ENCODE data around the gene GPC3.

The GPC3 gene

DNA sequence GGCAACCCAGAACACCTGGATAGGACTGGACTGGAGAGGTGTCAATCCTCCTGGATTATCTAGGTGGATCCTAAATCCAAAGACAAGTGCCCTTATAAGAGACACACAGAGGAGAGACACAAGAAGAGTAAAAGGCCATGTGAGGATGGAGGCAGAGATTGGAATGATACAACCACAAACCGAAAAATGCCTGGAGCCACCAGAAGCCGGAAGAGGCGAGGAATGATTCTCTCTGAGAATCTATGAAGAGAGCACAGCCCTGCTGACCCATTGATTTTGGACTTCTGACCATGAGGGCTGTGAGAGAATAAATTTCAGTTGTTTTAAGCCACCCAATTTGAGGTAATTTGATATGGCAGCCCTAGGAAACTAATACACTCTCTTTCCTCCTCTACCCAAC, 20.1 kb downstream of the GPC3 start:
- no peak for DNase-seq

DNA sequence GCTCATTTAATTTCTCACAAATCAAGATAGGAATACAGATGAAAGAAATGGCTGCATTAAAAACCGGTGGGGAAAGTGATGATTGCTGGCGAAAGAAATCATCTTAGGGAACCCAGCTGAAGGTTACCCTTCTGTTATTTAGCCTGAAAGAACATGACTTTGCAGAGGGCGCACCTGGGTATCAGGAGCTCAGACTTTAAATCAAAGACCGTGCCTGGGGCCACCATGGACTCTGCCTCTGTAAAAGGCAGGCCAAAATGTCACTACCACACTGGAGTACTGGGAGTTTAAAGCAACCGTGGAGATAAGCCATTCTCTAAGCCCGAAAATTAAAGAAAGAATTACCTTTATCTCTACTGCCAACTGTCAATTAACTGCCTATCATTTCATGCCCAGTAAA, 24.3 kb downstream of the GPC3 start:
- DNase-seq, result no peak

DNA sequence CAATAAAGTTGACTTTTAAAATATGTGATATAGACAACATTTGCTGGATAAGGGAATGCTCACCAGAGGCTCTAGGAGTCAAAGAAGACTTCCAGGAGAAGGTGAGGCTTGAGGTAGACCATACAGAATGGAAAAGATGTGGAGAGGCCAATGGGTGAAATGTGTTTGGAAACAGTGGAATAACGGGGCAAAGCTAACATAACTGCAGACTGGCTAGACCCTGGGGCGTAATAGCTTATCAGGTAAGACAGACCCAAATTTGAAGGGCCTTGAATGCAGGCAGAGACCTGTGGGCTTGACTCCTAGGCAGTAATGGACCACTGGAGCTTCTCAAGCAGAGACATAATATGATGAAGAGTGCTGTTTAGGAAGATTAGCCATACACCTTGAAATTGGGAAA, 25.4 kb downstream of the GPC3 start:
- DNase-seq, result no peak

DNA sequence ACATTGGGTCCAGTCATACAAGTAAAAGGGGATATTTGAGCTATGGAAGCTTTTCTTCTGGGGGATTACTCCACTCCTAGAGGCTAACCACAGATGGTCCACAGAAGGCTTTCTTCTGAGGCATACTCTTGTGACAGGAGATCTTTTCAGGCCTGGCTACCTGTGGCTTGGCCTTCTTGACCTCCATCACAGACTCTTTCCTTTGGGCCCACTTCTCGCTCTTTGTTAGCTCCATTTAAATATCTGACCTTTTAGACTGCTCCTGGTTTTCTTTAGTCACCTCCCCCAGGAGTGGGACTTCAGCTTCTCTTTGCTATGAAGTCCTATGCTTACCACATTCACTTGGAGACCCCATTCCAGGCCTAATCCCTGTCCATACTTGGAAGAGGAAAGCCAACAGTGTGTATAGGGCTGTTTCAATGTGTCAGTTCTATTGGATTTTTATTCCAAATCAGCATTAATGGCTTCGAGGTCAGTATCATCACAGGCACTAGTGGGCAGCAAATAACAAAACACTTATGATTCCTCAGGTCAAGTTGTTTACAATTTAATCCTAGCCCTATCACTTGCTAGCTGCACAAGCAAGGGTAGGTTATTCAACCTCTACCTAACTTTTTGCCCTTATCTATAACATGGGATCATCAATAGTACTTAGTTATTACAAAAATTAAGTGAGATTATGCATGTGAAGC, 26.3 kb downstream of the GPC3 start:
- peak; percentile 8 for DNase-seq

DNA sequence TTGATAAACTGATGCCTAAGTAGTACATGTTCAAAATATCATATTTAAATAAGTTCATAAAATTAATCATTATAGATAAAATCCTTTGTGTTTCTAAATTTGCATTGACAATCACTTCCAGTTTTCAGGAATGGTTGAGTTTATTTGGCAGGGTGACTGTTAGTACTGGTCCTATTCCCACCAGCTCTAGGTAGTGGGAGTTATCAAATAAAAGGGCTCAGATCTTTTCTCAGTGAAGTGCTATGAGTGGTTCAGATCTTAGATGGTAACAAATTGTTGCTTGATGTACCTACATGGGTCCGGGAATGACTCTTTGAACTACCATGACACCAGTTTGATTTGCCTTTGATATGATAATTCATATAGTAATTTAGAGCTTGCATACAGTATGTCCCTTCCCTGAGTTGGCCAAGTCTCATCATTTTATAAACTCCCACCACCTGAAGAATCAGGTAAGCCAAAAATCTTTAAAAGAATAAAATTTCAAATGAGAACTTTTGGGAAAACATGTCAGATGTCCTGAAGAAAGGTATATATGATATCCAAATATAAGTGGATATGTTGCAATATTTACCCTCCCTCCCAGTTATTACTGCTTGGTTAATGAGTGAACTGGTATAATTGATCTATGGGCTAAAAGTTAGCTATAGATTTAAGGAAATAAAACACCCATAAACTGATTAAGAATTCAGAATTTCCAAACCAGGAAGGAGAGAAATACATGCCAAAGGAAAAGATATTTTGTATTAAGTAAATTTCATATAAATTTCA, 28.6 kb downstream of the GPC3 start:
- no peak for DNase-seq

DNA sequence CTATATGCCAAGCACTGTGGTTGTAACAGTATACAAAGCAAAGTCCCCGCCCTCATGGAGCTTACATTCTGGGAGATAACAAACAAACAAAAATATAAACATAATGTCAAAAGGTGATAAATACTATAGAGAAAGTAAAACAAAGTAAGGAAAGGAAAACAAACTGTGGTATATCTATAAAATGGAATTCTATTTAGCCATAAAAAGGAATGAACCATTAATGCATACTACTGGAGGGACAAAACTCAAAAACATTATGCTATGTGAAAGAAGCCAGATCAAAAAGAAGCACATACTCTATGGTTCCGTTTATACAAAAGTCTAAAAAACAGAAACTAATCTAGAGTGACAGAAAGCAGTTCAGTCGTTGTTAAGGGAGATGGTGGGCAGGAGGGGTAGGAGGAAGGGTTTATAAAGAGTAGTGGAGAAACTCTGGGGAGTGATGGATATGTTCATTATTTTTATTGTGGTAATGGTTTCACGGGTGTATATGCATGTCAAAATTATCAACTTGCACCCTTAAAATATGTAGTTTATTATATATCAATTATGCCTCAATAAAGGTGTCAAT, 31.5 kb downstream of the GPC3 start:
- DNase-seq, result no peak

DNA sequence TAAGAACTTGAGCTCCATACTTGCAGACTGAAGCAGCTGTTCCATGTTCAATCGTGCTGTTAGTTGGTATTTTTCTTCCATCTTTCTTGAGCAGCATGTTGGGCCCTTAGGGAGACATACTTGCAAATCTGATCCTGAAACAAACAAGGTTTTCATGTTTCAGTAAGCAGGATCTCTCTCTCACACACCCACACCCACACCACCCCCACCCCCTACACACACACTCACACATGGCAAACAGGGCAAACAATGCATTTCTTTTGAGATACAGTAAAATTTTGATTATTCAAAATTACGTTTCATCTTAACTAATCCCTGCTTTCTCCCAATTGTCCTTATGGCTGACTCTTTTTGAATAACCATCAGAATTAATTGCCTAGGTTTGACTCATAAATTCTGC, 32.3 kb downstream of the GPC3 start:
- no peak for DNase-seq

DNA sequence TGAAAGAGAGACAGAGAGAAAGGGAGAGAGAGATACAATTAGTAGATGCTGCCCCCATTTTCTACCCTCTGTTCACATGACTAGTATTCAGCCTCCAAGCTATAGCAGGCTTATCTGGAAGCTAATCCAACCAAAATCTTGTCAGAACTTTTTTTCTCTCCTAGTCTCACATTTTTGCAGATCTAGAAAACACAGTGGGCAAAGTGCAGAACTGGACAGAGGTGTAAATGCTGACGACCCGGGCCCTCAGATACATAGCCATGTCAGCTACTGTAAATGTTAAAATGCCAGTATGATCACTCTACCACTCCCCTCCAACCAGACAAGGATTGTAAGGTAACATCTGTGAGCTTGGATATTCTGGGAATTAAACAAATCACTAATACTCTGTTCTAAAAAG, 34.3 kb downstream of the GPC3 start:
- no peak for DNase-seq

DNA sequence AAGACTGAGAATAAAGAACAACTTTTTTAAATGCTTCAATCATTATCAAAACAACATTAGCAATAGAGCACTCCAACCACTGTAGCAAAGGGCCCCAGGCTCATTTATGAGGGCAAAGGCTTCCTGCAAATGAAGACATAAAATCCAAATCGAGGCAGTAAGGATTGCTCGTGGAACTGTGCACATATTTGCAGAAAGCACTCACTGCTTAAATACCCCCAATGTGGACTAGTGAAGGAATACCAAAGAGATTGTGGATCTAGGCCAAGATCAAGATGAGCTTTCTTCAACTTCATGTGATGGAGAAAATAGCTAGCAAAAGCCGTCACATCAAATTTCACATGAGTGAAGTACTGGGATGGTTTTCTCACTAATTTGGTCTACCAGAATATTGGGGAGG, 35.2 kb downstream of the GPC3 start:
- DNase-seq, result no peak

DNA sequence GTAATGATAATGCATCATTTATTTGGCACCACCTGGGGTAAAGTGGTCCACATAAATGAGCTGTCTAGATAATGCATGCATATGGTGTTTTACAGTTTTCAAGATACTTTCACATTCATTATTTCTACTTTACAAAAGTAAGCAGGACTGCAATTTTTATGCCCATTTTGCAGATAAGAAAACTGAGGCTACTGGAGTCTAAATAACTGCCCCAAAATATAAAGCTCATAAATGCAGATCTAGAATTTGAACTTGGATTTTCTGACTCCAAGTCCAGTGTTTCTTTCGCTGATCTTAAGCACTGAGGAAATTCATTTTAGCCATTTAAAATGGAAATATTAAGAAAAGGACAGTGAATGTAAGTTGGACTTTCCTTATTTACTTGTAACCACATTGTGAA, 36.5 kb downstream of the GPC3 start:
- no peak for DNase-seq

DNA sequence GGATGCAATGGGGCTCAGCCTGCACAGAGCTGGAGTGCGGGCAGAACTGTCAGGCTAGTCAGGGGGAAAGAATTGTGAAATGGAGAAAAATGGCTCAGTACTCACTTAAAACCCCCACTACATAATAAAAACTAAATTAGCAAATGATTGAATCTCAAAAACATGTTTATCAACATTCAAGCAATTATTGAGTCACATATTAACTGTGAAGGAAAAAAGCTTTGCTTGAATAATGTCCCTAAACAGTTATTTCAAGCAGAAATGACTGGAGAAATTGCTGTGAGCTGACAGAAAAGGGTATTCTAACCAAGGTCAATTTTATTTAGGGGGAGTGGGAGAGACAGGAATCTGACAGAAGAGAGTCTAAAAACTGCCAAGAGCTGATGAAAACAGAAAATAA, 37.4 kb downstream of the GPC3 start:
- no peak for DNase-seq

DNA sequence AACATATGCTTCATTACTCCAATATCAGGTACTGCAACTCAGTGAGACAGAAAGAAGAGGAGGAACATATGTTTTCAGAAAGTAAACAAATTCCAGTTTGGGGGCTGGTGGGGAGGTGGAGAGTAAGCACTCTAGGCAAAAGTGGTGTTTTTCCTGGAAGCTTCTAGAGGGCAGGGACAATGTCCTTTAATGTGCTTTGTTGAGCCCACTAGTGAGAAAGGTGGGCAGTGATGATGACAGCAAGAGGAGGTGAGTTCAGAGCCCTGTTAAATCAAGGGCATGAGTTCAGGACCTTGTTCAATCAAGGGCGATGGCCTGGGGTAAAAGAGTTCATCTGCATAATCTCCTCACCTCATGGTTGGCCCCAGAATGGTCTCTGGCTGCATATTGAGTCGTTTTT, 38.4 kb downstream of the GPC3 start:
- no peak for DNase-seq

DNA sequence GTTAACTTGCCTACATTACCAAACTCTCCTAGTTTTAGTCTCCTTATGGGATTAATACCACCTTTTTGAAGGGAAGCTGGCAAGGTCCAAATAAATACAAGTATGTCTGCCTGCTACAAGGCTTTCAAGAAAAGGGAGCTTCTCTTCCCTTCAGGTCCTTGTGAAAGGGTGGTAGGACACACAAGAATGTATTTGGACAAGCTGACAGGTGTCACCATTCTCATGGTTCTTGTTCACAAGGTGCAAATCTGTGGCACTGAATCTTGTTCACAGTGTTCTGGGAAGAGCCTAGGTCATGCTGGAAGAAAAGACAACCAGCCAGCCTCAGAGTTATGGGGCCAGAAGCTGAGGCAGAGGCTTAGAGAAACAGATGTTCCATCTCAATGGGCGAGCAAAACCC, 41.9 kb downstream of the GPC3 start:
- DNase-seq, result no peak

DNA sequence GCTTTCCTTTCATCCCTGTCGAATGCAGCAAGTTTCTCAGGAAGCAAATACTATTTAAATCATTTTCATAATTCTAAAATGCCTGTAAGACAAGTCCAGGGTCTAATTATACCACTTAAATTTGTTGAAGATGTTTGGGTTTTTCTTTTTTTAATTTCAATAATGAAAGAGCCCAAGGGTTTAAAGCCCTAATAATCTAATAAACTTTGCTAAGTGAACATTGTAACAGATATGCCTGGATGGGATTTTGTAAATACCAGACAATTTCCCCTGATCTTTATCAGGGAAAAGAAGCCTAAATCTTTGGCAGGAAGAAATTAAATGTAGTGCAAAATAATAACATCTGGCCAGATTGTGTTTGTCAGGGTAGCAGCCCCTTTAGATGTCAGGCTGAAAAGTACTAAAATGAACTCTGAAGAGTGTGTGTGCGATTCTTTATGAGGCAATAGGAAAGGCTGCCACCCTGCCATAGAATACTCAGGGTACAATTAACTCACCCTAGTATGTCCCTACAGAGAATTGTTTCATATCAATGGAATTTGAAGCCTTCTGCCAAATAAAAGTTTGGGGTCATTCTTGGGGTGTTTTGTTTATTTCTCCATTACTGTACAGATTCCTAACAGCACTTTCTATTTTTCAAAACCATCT, 45.6 kb downstream of the GPC3 start:
- no peak for DNase-seq

DNA sequence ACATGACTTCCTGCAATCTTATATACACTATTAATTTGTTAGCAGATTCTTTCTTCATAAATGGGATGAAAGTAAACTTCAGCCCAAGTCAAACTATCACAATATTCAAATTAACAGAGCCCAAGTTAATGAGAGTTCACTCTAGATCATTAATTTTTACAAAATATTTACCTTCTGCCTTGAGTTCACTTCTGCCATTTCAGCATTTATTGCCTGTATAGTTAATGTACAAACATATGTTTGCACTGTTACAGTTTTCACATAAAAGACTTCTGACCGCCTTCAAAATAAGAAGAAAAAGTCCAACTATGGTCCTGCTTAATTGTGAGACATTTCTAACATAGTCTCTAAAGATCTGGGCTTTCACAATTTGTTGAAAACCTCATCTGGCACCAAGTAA, 46.9 kb downstream of the GPC3 start:
- DNase-seq, result no peak

DNA sequence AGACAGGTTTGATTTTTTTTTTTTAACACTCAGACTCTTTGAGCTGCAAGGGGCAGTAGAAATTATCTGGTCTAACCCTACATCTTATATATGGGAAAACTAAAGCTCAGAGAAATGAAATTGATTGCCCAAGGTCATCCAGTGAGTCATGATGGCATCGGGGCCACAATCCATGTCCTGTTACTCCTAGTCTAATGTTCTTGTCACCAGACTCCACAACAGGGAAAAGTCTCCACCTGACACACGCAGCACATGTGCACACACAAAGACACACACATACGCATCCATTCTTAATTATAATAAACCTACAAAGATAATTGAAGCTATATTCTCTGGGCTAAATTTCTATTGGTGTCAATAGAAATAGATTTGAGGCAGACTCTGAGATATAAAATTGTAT, 48.4 kb downstream of the GPC3 start:
- no peak for DNase-seq

DNA sequence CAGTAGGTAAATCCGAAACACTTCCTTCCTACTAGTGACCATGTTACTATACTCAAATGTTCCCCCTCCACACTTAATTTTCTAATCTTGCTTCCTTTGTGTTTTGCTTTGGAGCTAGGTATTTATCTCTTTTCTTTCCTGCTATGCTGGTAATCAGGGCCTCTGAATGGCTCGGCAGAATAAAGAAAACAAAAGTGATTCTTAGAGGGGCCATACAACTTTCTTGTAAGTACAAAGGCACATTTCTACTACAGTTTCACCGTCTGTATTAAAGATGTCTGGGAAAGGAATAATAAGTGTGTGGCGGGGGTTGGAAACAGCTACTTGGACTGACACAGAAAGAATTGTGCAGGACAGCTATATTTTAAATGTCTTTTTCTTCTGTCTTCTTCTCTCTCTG, 50.3 kb downstream of the GPC3 start:
- no peak for DNase-seq

DNA sequence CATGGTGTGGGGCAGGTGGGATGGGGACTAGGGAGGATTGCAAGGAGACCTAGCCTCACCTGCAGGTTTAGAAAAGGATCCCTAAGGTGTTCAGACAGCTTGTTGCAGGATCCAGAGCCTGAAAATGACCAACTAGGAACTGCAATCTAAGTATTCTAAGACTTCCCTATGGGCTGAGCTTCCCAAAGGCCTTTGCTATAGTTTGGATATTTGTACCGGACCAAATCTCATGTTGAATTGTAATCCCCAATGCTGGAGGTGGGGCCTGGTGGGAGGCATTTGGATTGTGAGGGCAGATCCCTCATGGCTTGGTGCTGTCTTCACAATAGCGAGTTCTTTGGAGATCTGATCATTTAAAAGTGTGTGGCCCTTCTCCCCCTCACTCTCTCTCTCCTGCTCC, 52.1 kb downstream of the GPC3 start:
- DNase-seq, result no peak

DNA sequence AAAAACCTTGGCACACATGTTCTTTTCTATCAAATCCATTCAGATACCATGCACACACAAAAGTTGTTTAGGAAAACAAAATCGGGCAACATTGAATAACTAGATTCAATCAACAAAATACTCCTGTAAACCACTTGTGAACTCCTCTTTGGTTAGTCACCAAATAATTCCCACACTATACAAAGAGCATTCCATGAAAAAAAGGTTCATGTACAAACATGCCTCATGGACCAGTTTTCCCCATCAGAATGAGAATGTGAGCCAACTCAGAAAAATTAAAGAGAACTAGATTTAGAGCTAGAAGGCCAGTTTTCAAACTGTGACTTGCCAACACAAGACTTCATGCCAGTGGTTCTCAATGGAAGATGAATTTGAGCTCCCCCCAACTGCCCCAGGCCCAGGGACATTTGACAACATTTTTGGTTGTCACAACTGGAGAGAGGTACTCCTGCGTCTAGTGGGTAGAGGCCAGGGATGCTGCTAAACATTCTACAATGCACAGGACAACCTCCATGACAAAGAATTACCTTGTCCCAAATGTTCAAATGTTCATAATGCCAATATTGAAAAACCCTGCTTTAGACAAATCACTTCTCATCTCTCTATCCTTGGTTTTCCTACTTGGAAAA, 55.4 kb downstream of the GPC3 start:
- DNase-seq, result no peak

DNA sequence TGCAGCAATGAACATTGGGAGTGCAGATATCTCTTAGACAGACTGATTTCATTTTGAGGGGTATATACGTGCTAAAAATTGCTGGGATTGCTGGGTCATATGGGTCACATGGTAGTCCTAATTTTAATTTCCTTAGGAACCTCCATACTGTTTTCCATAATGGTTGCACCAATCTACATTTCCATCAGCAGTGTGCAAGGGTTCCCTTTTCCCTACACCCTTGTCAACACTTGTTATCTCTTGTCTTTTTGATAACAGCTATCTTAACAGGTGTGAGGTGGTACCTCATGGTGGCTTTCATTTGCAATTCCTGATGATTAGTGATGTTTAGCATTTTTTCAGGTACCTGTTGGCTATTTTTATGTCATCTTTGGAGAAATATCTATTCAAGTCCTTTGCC, 57.0 kb downstream of the GPC3 start:
- no peak for DNase-seq

DNA sequence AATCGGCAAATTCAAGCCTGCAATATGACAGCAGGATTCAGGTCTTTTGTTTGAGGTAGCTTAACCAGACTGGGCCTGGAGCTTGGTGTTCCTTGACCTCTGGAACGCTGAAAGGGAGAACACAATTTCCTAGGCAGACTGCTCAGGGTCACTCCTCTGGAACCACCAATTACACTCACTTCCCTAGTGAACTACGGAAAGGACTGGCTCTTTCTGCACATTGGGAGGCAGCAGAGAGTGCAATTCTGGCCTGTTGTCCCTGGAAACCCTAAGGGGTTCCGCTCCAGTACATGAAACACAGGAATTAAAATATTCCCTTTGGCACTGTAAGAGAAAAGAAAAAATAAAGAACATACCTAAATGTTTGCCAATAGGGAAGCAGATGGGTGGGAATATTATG, 58.6 kb downstream of the GPC3 start:
- DNase-seq, result no peak

DNA sequence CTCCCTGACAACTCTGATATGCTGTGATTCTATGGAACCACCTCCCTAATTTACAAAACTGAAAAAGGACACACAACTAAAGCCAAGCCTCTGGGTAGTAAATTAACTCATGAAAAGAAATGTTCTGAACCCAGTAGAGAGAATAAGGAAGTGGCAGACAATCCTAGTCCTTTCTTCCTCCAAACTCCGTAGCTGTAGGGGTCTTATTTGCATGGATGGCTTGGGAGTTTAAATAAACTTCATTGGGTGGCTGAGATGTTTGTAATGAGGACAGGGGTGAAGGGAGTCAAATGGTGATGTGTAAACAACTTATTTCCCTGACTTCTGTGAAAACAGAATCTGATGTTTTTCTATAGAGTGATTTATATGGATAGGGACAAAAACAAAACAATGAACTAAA, 59.3 kb downstream of the GPC3 start:
- DNase-seq, result no peak

DNA sequence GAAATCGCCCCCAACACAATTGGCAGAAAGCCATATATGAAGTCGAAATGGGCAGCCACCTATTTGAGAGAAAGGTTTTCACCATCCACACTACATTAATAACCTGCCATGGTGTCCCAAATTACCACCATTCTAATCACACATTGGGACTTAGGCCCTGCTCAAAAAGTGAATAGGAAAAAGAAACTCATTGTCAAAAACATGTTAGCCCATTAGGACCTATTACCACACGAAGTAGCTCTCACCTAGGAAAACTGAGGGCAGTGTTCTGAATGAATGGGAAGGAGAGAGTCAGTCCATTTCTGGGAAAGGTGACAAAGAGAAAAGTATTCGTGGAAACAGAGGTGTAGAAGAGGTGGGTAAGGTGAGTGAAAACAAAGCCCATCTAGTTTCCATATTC, 60.8 kb downstream of the GPC3 start:
- no peak for DNase-seq

DNA sequence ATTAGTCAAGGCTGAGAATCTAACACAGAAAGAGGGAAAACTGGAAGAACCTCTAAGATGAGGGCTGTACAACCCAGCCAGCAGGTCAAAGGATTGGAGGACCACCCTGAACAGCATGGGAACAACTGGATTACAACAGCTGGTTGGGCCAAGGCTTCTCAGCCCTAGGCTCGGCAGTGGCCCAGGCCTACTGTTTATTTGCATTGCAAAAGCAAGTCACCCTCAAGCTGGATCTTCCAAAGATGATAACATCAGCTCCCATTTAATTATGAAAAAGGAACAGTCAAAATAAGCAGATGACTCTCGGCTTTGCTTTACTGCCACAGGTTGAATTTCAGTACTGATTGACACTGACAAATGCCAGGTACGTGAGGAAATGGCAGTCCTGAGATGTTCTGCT, 61.8 kb downstream of the GPC3 start:
- no peak for DNase-seq

Measured in kidney glomerular epithelial cell (primary cell).